ENCODE data around the gene MYLK.

MYLK gene

DNA sequence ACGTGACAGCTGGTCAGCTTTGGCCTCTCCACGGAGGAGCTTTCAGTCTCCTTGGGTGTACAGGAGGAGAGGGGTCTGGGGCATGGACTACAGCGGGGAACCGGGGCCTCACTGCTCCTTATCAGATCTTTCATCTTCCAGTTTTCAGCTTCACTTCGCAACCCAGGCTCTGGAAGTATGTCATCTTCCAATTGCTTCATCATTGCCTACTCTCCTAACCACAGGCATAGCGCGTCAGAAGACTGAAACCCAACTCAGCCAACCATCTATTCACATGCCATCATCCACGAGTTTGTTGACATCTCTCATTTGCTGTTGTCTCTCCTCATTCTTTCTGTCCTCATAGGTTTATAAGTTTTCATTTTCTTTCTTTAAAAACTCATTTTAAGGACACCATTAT lies 119.5 kb downstream of the MYLK start:
- Histone ChIP-seq H3K27me3 (ENCODE audit: insufficient read depth, low read length, poor library complexity, severe bottlenecking) (no peaks in the 10 kb centered on the region), H2AFZ (ENCODE audit: low read length) (no peak overlapping the region), H3K9me3 (ENCODE audit: insufficient read depth, low read depth, low read length) (no peaks in the 10 kb centered on the region), H3K36me3 (ENCODE audit: insufficient read depth, low read length) (no peaks in the 10 kb centered on the region), H3K9ac (ENCODE audit: low read depth, low read length, poor library complexity, severe bottlenecking) (no peak overlapping the region), H4K20me1 (ENCODE audit: insufficient read depth, low read length, poor library complexity, severe bottlenecking) (no peaks in the 10 kb centered on the region), H3K4me2 (ENCODE audit: low read depth, low read length, poor library complexity, severe bottlenecking) (no peak overlapping the region), H3F3A (ENCODE audit: low read depth) (no peaks in the 10 kb centered on the region; the same call in 1 of the 2 replicates), H3K4me3 (ENCODE audit: low read length, poor library complexity, severe bottlenecking) (no peak overlapping the region), H3K9me2 (replicated peaks; ENCODE audit: low read depth, low read length) (no peaks in the 10 kb centered on the region), H3K4me1 (ENCODE audit: insufficient read depth, low read length, poor library complexity, severe bottlenecking) (peaks cover 25% of the 10 kb centered on the region), H3K79me2 (ENCODE audit: insufficient read depth, low read length) (no peaks in the 10 kb centered on the region)
- TF ChIP-seq EZH2phosphoT487 (IDR thresholded peaks at IDR 0.05; ENCODE audit: borderline replicate concordance) = no peak
- TF ChIP-seq, protein P1, sequence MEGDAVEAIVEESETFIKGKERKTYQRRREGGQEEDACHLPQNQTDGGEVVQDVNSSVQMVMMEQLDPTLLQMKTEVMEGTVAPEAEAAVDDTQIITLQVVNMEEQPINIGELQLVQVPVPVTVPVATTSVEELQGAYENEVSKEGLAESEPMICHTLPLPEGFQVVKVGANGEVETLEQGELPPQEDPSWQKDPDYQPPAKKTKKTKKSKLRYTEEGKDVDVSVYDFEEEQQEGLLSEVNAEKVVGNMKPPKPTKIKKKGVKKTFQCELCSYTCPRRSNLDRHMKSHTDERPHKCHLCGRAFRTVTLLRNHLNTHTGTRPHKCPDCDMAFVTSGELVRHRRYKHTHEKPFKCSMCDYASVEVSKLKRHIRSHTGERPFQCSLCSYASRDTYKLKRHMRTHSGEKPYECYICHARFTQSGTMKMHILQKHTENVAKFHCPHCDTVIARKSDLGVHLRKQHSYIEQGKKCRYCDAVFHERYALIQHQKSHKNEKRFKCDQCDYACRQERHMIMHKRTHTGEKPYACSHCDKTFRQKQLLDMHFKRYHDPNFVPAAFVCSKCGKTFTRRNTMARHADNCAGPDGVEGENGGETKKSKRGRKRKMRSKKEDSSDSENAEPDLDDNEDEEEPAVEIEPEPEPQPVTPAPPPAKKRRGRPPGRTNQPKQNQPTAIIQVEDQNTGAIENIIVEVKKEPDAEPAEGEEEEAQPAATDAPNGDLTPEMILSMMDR (conservative IDR thresholded peaks at IDR 0.05; ENCODE audit: low read length) = no peak

- Histone ChIP-seq H4K20me1 (ENCODE audit: insufficient read depth, low read length, poor library complexity, severe bottlenecking) (no peaks in the 10 kb centered on the region), H3K9me3 (ENCODE audit: insufficient read depth, low read depth, low read length) (no peaks in the 10 kb centered on the region), H3K4me1 (ENCODE audit: insufficient read depth, low read length, poor library complexity, severe bottlenecking) (peaks cover 35% of the 10 kb centered on the region), H3K36me3 (ENCODE audit: insufficient read depth, low read length) (no peaks in the 10 kb centered on the region), H3K4me3 (ENCODE audit: low read length, poor library complexity, severe bottlenecking) (no peak overlapping the region), H3K9ac (ENCODE audit: low read depth, low read length, poor library complexity, severe bottlenecking) (no peak overlapping the region), H3K79me2 (ENCODE audit: insufficient read depth, low read length) (no peaks in the 10 kb centered on the region), H2AFZ (ENCODE audit: low read length) (no peak overlapping the region), H3K4me2 (ENCODE audit: low read depth, low read length, poor library complexity, severe bottlenecking) (no peak overlapping the region), H3F3A (ENCODE audit: low read depth) (peaks cover 5% of the 10 kb centered on the region), H3K9me2 (replicated peaks; ENCODE audit: low read depth, low read length) (no peaks in the 10 kb centered on the region), H3K27me3 (ENCODE audit: insufficient read depth, low read length, poor library complexity, severe bottlenecking) (no peaks in the 10 kb centered on the region)
- TF ChIP-seq, protein P1 (conservative IDR thresholded peaks at IDR 0.05; ENCODE audit: low read length) = no peak
- no peak for TF ChIP-seq EZH2phosphoT487 (IDR thresholded peaks at IDR 0.05; ENCODE audit: borderline replicate concordance)
Observed at GRCh38 chr3:123762805-123763204, 121.3 kb downstream of the MYLK start.

DNA sequence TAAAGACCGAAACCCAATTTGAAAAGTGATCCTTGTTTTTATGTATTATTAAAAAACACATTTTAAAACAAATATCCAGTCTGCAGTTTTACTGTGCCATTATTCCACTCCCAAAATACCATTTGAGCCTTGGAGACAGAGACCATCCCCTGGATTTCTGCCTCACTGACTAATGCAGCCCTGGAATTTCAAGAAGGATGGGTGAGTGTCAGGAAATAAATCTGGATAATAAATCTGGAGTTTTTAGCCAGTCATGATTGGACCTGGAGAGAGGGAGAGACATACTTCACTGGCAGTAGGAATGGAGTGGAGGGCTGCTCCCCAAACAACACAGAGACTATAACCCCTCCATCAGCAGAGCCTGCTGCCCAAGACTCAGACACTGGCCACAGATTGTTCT lies 123.3 kb downstream of the MYLK start:
- Histone ChIP-seq H3K4me1 (ENCODE audit: insufficient read depth, low read length, poor library complexity, severe bottlenecking) (peaks cover 43% of the 10 kb centered on the region), H3K36me3 (ENCODE audit: insufficient read depth, low read length) (no peaks in the 10 kb centered on the region), H3K4me2 (ENCODE audit: low read depth, low read length, poor library complexity, severe bottlenecking) (no peak overlapping the region), H3K79me2 (ENCODE audit: insufficient read depth, low read length) (no peaks in the 10 kb centered on the region), H3K9me2 (replicated peaks; ENCODE audit: low read depth, low read length) (no peaks in the 10 kb centered on the region), H2AFZ (ENCODE audit: low read length) (no peak overlapping the region), H3F3A (ENCODE audit: low read depth) (peaks cover 7% of the 10 kb centered on the region), H3K9ac (ENCODE audit: low read depth, low read length, poor library complexity, severe bottlenecking) (no peak overlapping the region), H3K4me3 (ENCODE audit: low read length, poor library complexity, severe bottlenecking) (no peak overlapping the region), H3K9me3 (ENCODE audit: insufficient read depth, low read depth, low read length) (no peaks in the 10 kb centered on the region), H4K20me1 (ENCODE audit: insufficient read depth, low read length, poor library complexity, severe bottlenecking) (no peaks in the 10 kb centered on the region), H3K27me3 (ENCODE audit: insufficient read depth, low read length, poor library complexity, severe bottlenecking) (no peaks in the 10 kb centered on the region)
- TF ChIP-seq, protein P1 (conservative IDR thresholded peaks at IDR 0.05; ENCODE audit: low read length) = no peak
- no peak for TF ChIP-seq EZH2phosphoT487 (IDR thresholded peaks at IDR 0.05; ENCODE audit: borderline replicate concordance)

All from Loucy (cell line).